HG02798 (cell line): ENCODE data around the gene CD300E.
"Not testable (repeated sequence)": the region's sequence is repeated elsewhere in the genome, so short reads cannot be mapped to it uniquely, and the experiment has no call there.

Source experiments
- ATAC-seq: cut with Tn5 transposase; IDR thresholded peaks from one replicate; pipeline ENCODE4 v1.9.1; 2021; ENCODE audit warnings: mild to moderate bottlenecking; ENCODE audit not compliant: unreplicated experiment, poor library complexity

The CD300E gene

DNA sequence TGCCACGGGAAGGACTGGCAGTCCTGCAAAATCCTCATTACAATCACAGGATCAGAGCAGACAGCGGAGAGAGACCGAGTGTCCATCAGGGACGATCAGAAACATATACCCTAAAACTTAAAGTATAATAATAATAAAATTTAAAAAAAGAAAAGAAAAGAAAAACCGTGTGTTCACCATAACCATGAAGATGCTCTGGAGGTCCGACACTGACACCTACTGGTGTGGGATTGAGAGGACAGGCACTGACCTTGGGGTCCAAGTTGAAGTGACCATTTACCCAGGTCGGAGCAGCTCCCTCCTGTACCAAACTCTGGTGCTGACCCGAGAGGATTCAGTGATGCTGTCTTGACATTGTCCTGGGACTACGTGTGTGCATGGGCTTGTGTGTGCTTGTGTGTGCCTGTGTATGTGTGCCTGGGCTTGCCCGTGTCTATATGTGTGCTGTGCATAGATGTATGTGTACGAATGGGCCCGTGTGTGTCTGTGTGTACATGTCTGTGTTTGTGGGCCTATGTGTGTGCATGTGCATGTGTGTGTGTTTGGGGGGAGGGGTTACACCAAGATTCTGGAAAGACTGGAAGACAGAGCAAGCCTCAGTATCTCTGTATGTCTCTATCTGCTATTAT lies 21.5 kb downstream of the CD300E start:
- no peak for ATAC-seq

GRCh38 chr17:74599448-74599939 lies 24.0 kb downstream of the CD300E start:
- ATAC-seq: no peak

- no peak for ATAC-seq
Measured at GRCh38 chr17:74599023-74599399, 24.5 kb downstream of the CD300E start.

DNA sequence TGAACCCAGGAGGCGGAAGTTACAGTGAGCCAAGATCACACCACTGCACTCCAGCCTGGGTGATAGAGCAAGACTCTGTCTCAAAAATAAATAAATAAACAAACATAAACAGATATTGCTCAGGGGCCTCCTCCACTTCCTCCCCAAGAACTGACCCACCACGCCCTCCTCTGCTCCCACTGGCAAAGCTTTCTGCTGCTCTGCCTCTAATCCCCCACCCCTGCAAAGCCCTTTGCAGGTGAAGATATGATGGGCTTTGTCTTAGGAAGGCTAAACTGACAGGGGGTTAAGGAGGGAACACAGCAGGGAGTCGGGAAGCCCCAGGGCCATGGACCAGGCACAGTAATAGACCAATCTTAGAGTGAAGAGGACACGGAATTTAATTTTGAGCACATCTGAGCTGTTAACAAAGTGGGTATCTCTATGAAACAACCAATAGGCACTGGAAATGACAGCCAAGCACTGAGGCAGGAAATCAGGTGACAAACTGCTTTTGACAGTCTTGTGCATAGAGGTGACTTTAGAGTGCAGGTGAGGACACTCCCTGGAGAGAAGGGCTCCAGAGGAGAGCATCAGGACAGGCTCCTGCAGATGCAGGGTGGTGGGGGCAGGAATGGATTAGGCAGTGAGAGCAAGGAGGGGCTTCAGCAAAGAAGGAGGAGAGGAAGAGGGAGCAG lies 25.1 kb downstream of the CD300E start:
- ATAC-seq: no peak

- no peak for ATAC-seq
Measured at GRCh38 chr17:74597069-74597790, 26.3 kb downstream of the CD300E start.

DNA sequence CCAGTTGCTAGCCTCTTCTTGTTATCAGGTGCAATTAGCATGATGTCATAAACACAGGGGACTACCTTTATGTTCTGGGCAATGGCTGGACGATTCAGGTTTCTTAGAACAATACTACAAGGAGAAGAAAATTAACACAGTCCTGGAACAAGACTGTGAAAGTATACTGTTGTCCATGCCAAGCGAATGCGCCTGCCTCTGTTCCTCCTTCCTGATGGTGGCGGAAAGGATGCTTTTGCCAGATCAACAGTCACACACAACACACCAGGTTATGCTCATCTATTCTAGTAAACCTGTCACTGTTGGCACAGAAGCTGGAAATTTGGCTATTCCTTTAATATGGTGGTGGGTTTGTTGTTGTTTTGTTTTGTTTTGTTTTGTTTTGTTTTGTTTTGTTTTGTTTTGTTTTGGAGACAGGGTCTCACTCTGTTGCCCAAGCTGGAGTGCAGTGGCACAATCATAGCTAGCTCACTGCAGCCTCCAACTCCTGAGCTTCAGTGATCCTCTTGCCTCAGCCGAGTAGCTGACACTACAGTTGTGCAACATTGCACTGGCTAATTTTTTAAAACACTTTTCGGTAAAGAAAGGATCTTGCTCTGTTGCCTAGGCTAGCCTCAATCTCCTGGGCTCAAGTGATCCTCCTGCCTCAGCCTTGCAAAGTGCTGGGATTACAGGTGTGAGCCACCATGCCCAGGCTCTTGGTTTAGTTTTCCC lies 28.3 kb downstream of the CD300E start:
- ATAC-seq: no peak

- no peak for ATAC-seq
Measured at GRCh38 chr17:74592087-74592990, 31.2 kb downstream of the CD300E start, which contains the start of gene CD300LD. Gene CD300LD, minus strand, starts transcription at chr17:74592283. Its CDS starts 81 bp downstream, at chr17:74592202.

GRCh38 chr17:74591503-74591902 lies 32.0 kb downstream of the CD300E start:
- no peak for ATAC-seq

- no peak for ATAC-seq
Measured at GRCh38 chr17:74585711-74586110, 37.8 kb downstream of the CD300E start.

DNA sequence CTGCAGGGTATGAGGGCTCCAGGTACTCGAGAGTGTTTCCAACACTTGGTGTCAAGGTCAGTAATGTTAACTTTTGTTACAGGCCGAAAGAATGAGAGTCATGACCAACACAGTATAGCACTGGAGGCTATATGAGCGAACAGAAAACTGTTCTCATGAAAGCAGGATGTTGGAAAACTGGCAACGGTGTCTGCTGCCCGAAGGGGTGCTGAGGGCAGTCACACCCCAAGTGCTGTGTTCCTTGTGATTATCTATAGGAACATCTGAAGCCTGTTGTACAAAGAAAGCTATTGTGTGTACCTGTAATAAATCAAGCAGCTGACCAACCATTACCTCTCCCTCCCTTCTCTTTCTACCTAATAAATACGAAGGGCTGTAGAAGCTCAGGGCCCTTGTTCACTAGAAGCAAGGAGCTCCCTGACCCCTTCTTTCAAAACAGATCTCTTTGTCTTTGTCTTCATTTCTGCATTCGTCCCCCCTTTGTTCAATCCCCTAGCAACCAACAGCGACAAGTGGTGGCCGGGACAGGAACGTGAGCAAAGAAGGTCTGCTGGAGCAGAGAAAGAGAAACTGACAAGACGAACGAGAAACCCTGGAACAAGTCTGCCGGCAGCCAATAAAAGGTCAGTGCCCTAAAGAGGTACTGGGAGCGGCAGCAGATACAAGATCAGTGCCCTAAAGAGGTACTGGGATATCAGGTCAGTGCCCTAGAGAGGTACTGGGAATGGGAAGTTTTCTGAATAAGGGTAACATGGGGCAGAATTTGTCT lies 39.1 kb downstream of the CD300E start:
- ATAC-seq: no peak

DNA sequence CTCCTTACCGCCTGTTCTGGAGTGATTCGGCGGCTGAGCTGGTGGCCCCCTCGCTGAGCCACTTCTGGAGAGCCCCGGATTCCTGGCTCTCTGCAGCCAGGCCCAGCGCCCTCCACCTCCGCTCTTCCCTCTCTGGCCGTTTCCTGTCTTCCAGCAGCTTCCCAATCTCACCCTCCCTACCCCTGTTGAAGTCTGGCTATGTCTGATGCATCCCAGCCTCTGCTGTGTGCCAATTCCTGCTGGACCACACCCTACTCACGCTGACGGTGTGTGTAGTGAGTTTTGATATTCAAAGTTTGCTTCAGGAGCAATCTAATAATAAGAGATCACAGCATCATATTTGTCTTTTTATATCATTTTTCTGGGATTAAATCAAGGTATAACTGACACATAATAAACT lies 40.9 kb downstream of the CD300E start:
- ATAC-seq: no peak

- no peak for ATAC-seq
Measured at GRCh38 chr17:74579900-74580299, 43.6 kb downstream of the CD300E start.

GRCh38 chr17:74578979-74579378 lies 44.6 kb downstream of the CD300E start:
- no peak for ATAC-seq

- ATAC-seq: no peak
Measured at GRCh38 chr17:74574489-74575142, 48.9 kb downstream of the CD300E start.

DNA sequence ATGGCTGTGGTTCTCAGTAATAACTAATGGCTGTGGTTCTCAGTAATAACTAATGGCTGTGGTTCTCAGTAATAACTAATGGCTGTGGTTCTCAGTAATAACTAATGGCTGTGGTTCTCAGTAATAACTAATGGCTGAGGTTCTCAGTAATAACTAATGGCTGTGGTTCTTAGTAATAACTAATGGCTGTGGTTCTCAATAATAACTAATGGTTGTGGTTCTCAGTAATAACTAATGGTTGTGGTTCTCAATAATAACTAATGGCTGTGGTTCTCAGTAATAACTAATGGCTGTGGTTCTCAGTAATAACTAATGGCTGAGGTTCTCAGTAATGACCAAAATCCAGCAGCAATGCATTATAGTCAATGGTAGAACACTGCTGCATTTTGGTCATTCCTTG lies 49.9 kb downstream of the CD300E start:
- ATAC-seq: not testable (repeated sequence)

DNA sequence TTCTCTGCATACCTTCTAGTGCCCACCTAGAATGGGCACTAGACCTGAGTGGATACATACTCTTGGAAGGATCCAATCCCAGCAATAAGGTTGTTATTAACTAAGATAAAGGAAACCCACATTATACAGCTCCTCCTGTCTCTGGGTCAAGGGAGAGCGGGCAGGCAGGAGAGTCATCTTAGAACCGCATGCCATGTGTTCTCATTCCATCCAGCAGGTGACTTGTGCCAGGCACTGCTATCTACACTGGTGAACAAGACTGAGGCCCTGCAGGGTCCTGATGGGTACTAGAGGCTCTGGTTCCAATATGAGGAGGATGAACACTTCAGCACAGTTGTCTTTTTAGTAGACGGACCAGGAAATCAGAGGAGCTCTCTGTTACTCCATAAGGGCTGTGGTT lies 50.4 kb downstream of the CD300E start:
- ATAC-seq: no peak

- ATAC-seq: no peak
Measured at GRCh38 chr17:74571621-74572270, 51.8 kb downstream of the CD300E start.
